ENCODE results near the gene MAP3K2.

DNA sequence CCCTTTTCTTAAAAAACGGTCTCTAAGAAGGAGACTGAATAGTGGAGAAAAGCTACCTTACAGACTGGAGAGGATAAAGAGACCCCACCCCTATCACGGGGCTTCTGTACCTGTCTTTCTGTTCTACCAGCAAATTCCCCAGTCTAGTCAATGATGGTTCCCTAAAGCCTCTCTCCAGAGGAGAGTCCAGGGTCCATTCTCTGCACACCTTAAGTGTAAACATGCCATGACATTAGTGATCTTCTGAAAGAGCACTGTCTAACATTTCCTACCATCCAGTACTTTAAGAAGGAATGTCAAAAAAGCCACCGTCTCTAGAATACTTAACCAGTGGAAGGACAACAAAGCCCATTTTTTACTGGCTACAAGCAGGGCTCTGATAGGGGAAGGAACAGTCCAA, 76.8 kb downstream of the MAP3K2 start:
- TF ChIP-seq, protein P1, sequence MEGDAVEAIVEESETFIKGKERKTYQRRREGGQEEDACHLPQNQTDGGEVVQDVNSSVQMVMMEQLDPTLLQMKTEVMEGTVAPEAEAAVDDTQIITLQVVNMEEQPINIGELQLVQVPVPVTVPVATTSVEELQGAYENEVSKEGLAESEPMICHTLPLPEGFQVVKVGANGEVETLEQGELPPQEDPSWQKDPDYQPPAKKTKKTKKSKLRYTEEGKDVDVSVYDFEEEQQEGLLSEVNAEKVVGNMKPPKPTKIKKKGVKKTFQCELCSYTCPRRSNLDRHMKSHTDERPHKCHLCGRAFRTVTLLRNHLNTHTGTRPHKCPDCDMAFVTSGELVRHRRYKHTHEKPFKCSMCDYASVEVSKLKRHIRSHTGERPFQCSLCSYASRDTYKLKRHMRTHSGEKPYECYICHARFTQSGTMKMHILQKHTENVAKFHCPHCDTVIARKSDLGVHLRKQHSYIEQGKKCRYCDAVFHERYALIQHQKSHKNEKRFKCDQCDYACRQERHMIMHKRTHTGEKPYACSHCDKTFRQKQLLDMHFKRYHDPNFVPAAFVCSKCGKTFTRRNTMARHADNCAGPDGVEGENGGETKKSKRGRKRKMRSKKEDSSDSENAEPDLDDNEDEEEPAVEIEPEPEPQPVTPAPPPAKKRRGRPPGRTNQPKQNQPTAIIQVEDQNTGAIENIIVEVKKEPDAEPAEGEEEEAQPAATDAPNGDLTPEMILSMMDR (conservative IDR thresholded peaks at IDR 0.05; ENCODE audit: low read depth in 2 of 2), result no peak
- TF ChIP-seq EZH2 (IDR thresholded peaks at IDR 0.05; ENCODE audit: low read depth, unreplicated experiment) (no peak), POLR2AphosphoS5 (IDR thresholded peaks at IDR 0.05; ENCODE audit: low read depth) (no peak), EZH2phosphoT487 (IDR thresholded peaks at IDR 0.05; ENCODE audit: unreplicated experiment) (no peak)
